H1 (cell line): Measurements from ENCODE around the gene OSBPL5. TPM values are rescaled to one million over a fixed set of nuclear protein-coding genes. Genes with fewer than 3 reads are reported as not detected.

Source experiments
- CTCF ChIA-PET: fragments of 300-600 bp; sonication (Branson Sonifier 250); formaldehyde crosslinking; loops from one replicate; lab custom pipeline; 2021; ENCODE audit not compliant: partially characterized antibody; lab: Charles Lee
- POLR2A ChIA-PET: fragments of 300-600 bp; sonication (Branson Sonifier 250); formaldehyde crosslinking; loops from one replicate; lab custom pipeline; 2021; ENCODE audit warnings: inconsistent platforms; ENCODE audit not compliant: partially characterized antibody; lab: Charles Lee
- DNase-seq, 2 experiments: peaks; one replicate each; pipeline versions ENCODE4 v3.0.0 to v3.0.0-alpha.2; 2010 to 2022; ENCODE audit warnings: low spot score in 2 of 2, low read depth in 1 of 2, mixed read lengths in 1 of 2
- FAIRE-seq: peaks from 2 replicates; lab custom pipeline; 2011; peaks lifted over from hg19 to GRCh38; lab: Jason Lieb, UNC
- H2AFZ ChIP-seq: 2 replicates; pipeline ENCODE4 v1.8.1; 2012; ENCODE audit warnings: low read length, inconsistent platforms
- H2AK5ac ChIP-seq: 2 replicates; pipeline ENCODE4 v1.6.1; 2013; ENCODE audit warnings: low read depth, low read length
- H2BK120ac ChIP-seq: replicated peaks from 2 replicates; pipeline ENCODE3; 2013; ENCODE audit warnings: low read depth, low read length, inconsistent platforms
- H2BK12ac ChIP-seq: 2 replicates; pipeline ENCODE4 v1.6.1; 2013; ENCODE audit warnings: low read depth, low read length
- H2BK15ac ChIP-seq: 2 replicates; pipeline ENCODE4 v1.6.1; 2013; ENCODE audit warnings: low read length
- H2BK20ac ChIP-seq: 2 replicates; pipeline ENCODE4 v1.6.1; 2013; ENCODE audit warnings: low read length
- H2BK5ac ChIP-seq: 2 replicates; pipeline ENCODE4 v1.6.1; 2013; ENCODE audit warnings: low read depth, low read length
- H3K14ac ChIP-seq: 2 replicates; pipeline ENCODE4 v1.6.1; 2013; ENCODE audit warnings: inconsistent platforms; ENCODE audit not compliant: insufficient read length
- H3K18ac ChIP-seq: 2 replicates; pipeline ENCODE4 v1.6.1; 2013; ENCODE audit warnings: low read length; ENCODE audit errors: extremely low read depth
- H3K23ac ChIP-seq: 2 replicates; pipeline ENCODE4 v1.6.1; 2013; ENCODE audit warnings: inconsistent platforms; ENCODE audit not compliant: insufficient read length
- H3K23me2 ChIP-seq: 2 replicates; pipeline ENCODE4 v1.6.1; 2013; ENCODE audit warnings: low read depth, low read length
- H3K27ac ChIP-seq: 2 replicates; pipeline ENCODE4 v1.6.1; 2011; ENCODE audit warnings: low read depth, low read length, inconsistent platforms
- H3K27me3 ChIP-seq, 4 experiments: replicated peaks in 1 of 4; 1 replicate in 1 of 4; 2 replicates in 3 of 4; pipeline versions ENCODE4 v1.6.1 to v1.8.1; 2011 to 2013; ENCODE audit warnings: low read length in 3 of 4, mild to moderate bottlenecking in 3 of 4, inconsistent platforms in 2 of 4, mixed read lengths in 2 of 4, moderate library complexity in 1 of 4; ENCODE audit not compliant: control insufficient read depth in 3 of 4, insufficient read depth in 3 of 4; ENCODE audit errors: extremely low read depth in 1 of 4
- H3K36me3 ChIP-seq, 4 experiments: 2 replicates each; pipeline versions ENCODE4 v1.6.1 to v1.8.1; 2011 to 2013; ENCODE audit warnings: mild to moderate bottlenecking in 4 of 4, low read length in 3 of 4, moderate library complexity in 2 of 4, control low read depth in 1 of 4, inconsistent platforms in 1 of 4; ENCODE audit not compliant: insufficient read depth in 4 of 4, control insufficient read depth in 2 of 4
- H3K4ac ChIP-seq: replicated peaks from 2 replicates; pipeline ENCODE3; 2013; ENCODE audit warnings: low read length, low read depth, mixed read lengths, inconsistent platforms; ENCODE audit not compliant: insufficient read length
- H3K4me1 ChIP-seq, 4 experiments: replicated peaks in 1 of 4; 1 replicate in 1 of 4; 2 replicates in 3 of 4; pipeline versions ENCODE4 v1.6.1 to v1.8.1; 2011 to 2013; ENCODE audit warnings: low read length in 3 of 4, inconsistent platforms in 2 of 4, mixed read lengths in 1 of 4; ENCODE audit not compliant: insufficient read depth in 4 of 4, control insufficient read depth in 3 of 4
- H3K4me2 ChIP-seq, 2 experiments: 2 replicates each; pipeline versions ENCODE4 v1.6.1 to v1.8.1; 2011 to 2013; ENCODE audit warnings: low read depth in 2 of 2, low read length in 2 of 2, control low read depth in 1 of 2, inconsistent platforms in 1 of 2, mild to moderate bottlenecking in 1 of 2; ENCODE audit not compliant: insufficient read depth in 1 of 2
- H3K4me3 ChIP-seq, 4 experiments: fragments of 200-600, 300-600 bp in 1 of 4; sonication (generic), shearing (Covaris generic), sonication (Bioruptor Twin) in 1 of 4; 2 replicates each; pipeline versions ENCODE4 v1.5.1 to v1.8.1; 2011 to 2016; ENCODE audit warnings: low read length in 4 of 4, low read depth in 3 of 4, control low read depth in 2 of 4, inconsistent platforms in 2 of 4, mild to moderate bottlenecking in 2 of 4, mixed read lengths in 1 of 4, moderate library complexity in 1 of 4; ENCODE audit not compliant: insufficient read depth in 2 of 4; ENCODE audit errors: extremely low read depth in 1 of 4
- H3K56ac ChIP-seq: replicated peaks from 2 replicates; pipeline ENCODE3; 2013; ENCODE audit warnings: low read depth, mild to moderate bottlenecking, mixed read lengths, low read length, inconsistent platforms; ENCODE audit not compliant: insufficient read length
- H3K79me1 ChIP-seq: 2 replicates; pipeline ENCODE4 v1.6.1; 2013; ENCODE audit warnings: low read depth, low read length, control low read depth
- H3K79me2 ChIP-seq, 2 experiments: 2 replicates each; pipeline versions ENCODE4 v1.6.1 to v1.8.1; 2012 to 2013; ENCODE audit warnings: low read length in 2 of 2, mild to moderate bottlenecking in 2 of 2, inconsistent platforms in 1 of 2; ENCODE audit not compliant: insufficient read depth in 2 of 2, control insufficient read depth in 1 of 2
- H3K9ac ChIP-seq, 4 experiments: replicated peaks in 1 of 4; 1 replicate in 1 of 4; 2 replicates in 3 of 4; pipeline versions ENCODE4 v1.6.1 to v1.8.1; 2011 to 2013; ENCODE audit warnings: low read depth in 3 of 4, low read length in 3 of 4, control low read depth in 2 of 4, mild to moderate bottlenecking in 2 of 4, moderate library complexity in 2 of 4, inconsistent platforms in 1 of 4; ENCODE audit errors: extremely low read depth in 1 of 4
- H3K9me3 ChIP-seq, 2 experiments: 2 replicates each; pipeline versions ENCODE4 v1.6.1 to v1.8.1; 2012 to 2013; ENCODE audit warnings: mild to moderate bottlenecking in 2 of 2, moderate library complexity in 2 of 2, control low read depth in 1 of 2, inconsistent platforms in 1 of 2, low read depth in 1 of 2, low read length in 1 of 2, mixed read lengths in 1 of 2; ENCODE audit not compliant: insufficient read depth in 2 of 2
- H4K20me1 ChIP-seq, 2 experiments: replicated peaks in 1 of 2; 2 replicates each; pipeline versions ENCODE3 to v1.8.1; 2011 to 2013; ENCODE audit warnings: inconsistent platforms in 2 of 2, low read length in 2 of 2, mild to moderate bottlenecking in 1 of 2; ENCODE audit not compliant: insufficient read depth in 2 of 2, control insufficient read depth in 1 of 2
- H4K5ac ChIP-seq: 2 replicates; pipeline ENCODE4 v1.6.1; 2013; ENCODE audit warnings: low read length, low read depth, mixed read lengths, inconsistent platforms; ENCODE audit not compliant: insufficient read length
- H4K8ac ChIP-seq: 2 replicates; pipeline ENCODE4 v1.8.0; 2013; ENCODE audit warnings: mild to moderate bottlenecking, moderate library complexity, low read length, inconsistent platforms; ENCODE audit not compliant: insufficient read depth; ENCODE audit errors: extremely low read depth
- H4K91ac ChIP-seq: replicated peaks from 2 replicates; pipeline ENCODE3; 2013; ENCODE audit warnings: low read length, mixed read lengths, inconsistent platforms; ENCODE audit not compliant: insufficient read length
- ATF2 ChIP-seq: IDR thresholded peaks from 2 replicates; pipeline ENCODE4 v1.6.1; 2012; ENCODE audit warnings: low read length, inconsistent platforms
- BCL11A ChIP-seq, 2 experiments: IDR thresholded peaks; one replicate each; pipeline ENCODE4 v1.6.1; 2011; ENCODE audit warnings: low read depth in 2 of 2, low read length in 2 of 2, mild to moderate bottlenecking in 2 of 2
- BRCA1 ChIP-seq: IDR thresholded peaks from 2 replicates; pipeline ENCODE4 v1.6.1; 2012; ENCODE audit warnings: low read depth, low read length, improper control_type of control experiment
- CBX5 ChIP-seq: fragments of 300-800, 300-1000 bp; sonication (generic); IDR thresholded peaks from 2 replicates; pipeline ENCODE4 v1.7.1; 2016; ENCODE audit warnings: antibody characterized with exemption, low read length, low read depth
- CREB1 ChIP-seq: IDR thresholded peaks from 2 replicates; pipeline ENCODE4 v1.6.1; 2012; ENCODE audit warnings: inconsistent platforms
- EGR1 ChIP-seq: IDR thresholded peaks from 2 replicates; pipeline ENCODE4 v1.6.1; 2011; ENCODE audit warnings: low read depth, low read length, borderline replicate concordance
- HDAC6 ChIP-seq: IDR thresholded peaks from one replicate; pipeline ENCODE4 v1.7.1; 2012; ENCODE audit warnings: low read depth, mild to moderate bottlenecking, inconsistent platforms, low read length, moderate library complexity
- JUND ChIP-seq: IDR thresholded peaks from 2 replicates; pipeline ENCODE4 v1.6.1; 2011; ENCODE audit warnings: mild to moderate bottlenecking, improper control_type of control experiment, low read length
- PHF8 ChIP-seq: fragments of 200-600 bp; sonication (generic); conservative IDR thresholded peaks from 2 replicates; pipeline ENCODE4 v1.7.1; 2012; ENCODE audit warnings: low read depth, mild to moderate bottlenecking, inconsistent platforms, low read length, moderate library complexity
- SP2 ChIP-seq: IDR thresholded peaks from 2 replicates; pipeline ENCODE4 v1.6.1; 2012; ENCODE audit warnings: mild to moderate bottlenecking, low read length, inconsistent platforms
- SP4 ChIP-seq: IDR thresholded peaks from 2 replicates; pipeline ENCODE4 v1.6.1; 2012; ENCODE audit warnings: low read length, inconsistent platforms
- SUZ12 ChIP-seq: fragments of 200-600 bp; sonication (generic); IDR thresholded peaks from 2 replicates; pipeline ENCODE4 v1.6.1; 2012; ENCODE audit warnings: mild to moderate bottlenecking, inconsistent platforms, low read length, moderate library complexity, mixed read lengths
- WGBS, 2 experiments: shearing (Covaris generic) in 1 of 2; methylation state at CpG; one replicate each; pipeline versions ENCODE4 v1.1.6 to v1.1.7; 2013 to 2015; ENCODE audit warnings: low lambda C conversion rate in 2 of 2, mixed read lengths in 2 of 2, inconsistent platforms in 1 of 2, low coverage in 1 of 2, missing lambda C conversion rate in 1 of 2; ENCODE audit not compliant: insufficient replicate concordance in 2 of 2, insufficient coverage in 1 of 2, insufficient read length in 1 of 2; ENCODE audit errors: extremely low coverage in 1 of 2, missing lambda C conversion rate in 1 of 2; 5-methylcytosine and 5-hydroxymethylcytosine counted together
- polyA plus RNA-seq, 7 experiments: library from polyadenylated mRNA; depleted of rRNA in 3 of 7; stranded (reverse) in 5 of 7; unstranded in 2 of 7; fragments of >200 nt in 5 of 7; fragments of 200-250 nt in 2 of 7; gene quantifications; 1 replicate in 5 of 7; 2 replicates in 1 of 7; 4 replicates in 1 of 7; pipeline versions ENCODE4 v1.2.1 to v1.2.3, GENCODE V29; 2011 to 2013; ENCODE audit warnings: missing spikeins in 2 of 7, mixed read lengths in 2 of 7
- total RNA-seq: library from RNA; stranded (reverse); fragmentation: NEBNext Ultra II Directional; extraction: Animal tissue kit (Norgen Biotek cat#: 25700); gene quantifications from 2 replicates; pipeline ENCODE4 v1.2.1, GENCODE V29; 2021
- TF ChIP-seq, protein P1 (sequence below): IDR thresholded peaks from 2 replicates; pipeline ENCODE4 v1.6.1; 2012; ENCODE audit warnings: inconsistent platforms

The OSBPL5 gene
- total and polyA plus RNA-seq, 2 of the 8 experiments (the other 6 are each of a cell fraction or from before 2014, with no cell fraction given): 3.4 to 9.9 TPM

- no peak overlapping the region for H2BK20ac ChIP-seq
- CTCF ChIA-PET: interaction anchor here (0.7 to 3.9 kb wide), 4 partner anchors 12 to 36 kb away, joined by 3 to 14 read pairs (median 3); no protein-coding TSS in a partner anchor
- no peak overlapping the region for H3K9ac ChIP-seq
- H3K18ac ChIP-seq: no peak overlapping the region
- DNase-seq (no peak), FAIRE-seq (no peak)
- H2AK5ac ChIP-seq: no peak overlapping the region
- no peak overlapping the region for H3K27ac ChIP-seq
- no peak overlapping the region for H3K23ac ChIP-seq
- H3K4me3 ChIP-seq: no peak overlapping the region
- H3K79me2 ChIP-seq: no peaks in the 10 kb centered on the region
- WGBS, 2 experiments: 96% methylated on average over 4 of the region's 4 CpGs; no CpG with 5 or more reads in 1 of the 2 experiments
- H2BK12ac ChIP-seq: no peak overlapping the region
- H3K9me3 ChIP-seq: 0 out of 4 replicates have a peak, but pooled peaks cover 0 to 2% of the 10 kb centered on the region in 2 experiments
- no peak overlapping the region for H2BK120ac ChIP-seq
- H3K4me1 ChIP-seq: no peaks in the 10 kb centered on the region; a peak in 1 of 7 replicates
- H3K14ac ChIP-seq: no peak overlapping the region
- H3K4me2 ChIP-seq: no peak overlapping the region
- H3K27me3 ChIP-seq: no peaks in the 10 kb centered on the region
- peak overlapping the region; percentile 32 for H4K91ac ChIP-seq
- H2BK15ac ChIP-seq: no peak overlapping the region
- H3K23me2 ChIP-seq: no peaks in the 10 kb centered on the region
- no peak overlapping the region for H3K56ac ChIP-seq
- H3K79me1 ChIP-seq: no peaks in the 10 kb centered on the region
- H2BK5ac ChIP-seq: no peak overlapping the region
- no peak overlapping the region for H4K8ac ChIP-seq
- no peak overlapping the region for H4K5ac ChIP-seq
- POLR2A ChIA-PET: no interaction called here
- H2AFZ ChIP-seq: no peak overlapping the region
- no peaks in the 10 kb centered on the region for H3K36me3 ChIP-seq
- H4K20me1 ChIP-seq: no peaks in the 10 kb centered on the region
- H3K4ac ChIP-seq: no peak overlapping the region
- TF ChIP-seq SP4 (no peak), CBX5 (no peak), HDAC6 (no peak), JUND (no peak), SP2 (no peak), PHF8 (no peak), BCL11A (IDR thresholded peaks at IDR 0.05; ENCODE audit: low read depth in 2 of 2, low read length in 2 of 2) (no peak), EGR1 (no peak), BRCA1 (no peak), ATF2 (no peak), CREB1 (no peak), SUZ12 (no peak)
- TF ChIP-seq, protein P1, sequence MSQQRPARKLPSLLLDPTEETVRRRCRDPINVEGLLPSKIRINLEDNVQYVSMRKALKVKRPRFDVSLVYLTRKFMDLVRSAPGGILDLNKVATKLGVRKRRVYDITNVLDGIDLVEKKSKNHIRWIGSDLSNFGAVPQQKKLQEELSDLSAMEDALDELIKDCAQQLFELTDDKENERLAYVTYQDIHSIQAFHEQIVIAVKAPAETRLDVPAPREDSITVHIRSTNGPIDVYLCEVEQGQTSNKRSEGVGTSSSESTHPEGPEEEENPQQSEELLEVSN: no peak
Measured at GRCh38 chr11:3182462-3182852, 17.3 kb upstream of the OSBPL5 start.
